ENCODE measurements around the gene NNMT. TPM values are rescaled to one million over a fixed set of nuclear protein-coding genes. Genes with fewer than 3 reads are reported as not detected.

NNMT gene
- polyA plus RNA-seq, 1 donor (not counting 4 experiments of a cell fraction or from before 2014, with no cell fraction given) = 0.13 TPM

DNA sequence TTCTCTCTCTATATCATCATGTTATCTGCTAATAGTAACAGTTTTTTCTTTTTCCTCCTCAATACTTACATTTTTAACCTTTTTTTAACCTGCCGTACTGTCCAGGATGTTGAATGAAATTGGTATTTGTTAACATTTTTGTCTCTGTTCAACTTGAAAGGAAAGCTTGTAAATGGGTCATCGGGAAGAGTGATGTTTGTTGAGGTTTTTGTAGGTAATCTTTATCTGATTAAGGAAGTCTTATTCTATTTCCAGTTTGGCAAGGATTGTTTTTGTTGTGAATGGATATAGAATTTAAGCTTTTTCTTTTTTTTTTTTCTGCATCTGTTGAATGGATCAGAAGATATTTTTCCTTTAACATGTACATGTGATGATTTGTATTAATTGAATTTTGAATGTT is 8.1 kb upstream of the NNMT start:
- Histone ChIP-seq H3K79me2 (ENCODE audit: control insufficient read depth, insufficient read depth, low read length) (no peaks in the 10 kb centered on the region), H3K9me1 (ENCODE audit: control insufficient read depth, extremely low read depth, insufficient read depth, low read length) (no peaks in the 10 kb centered on the region), H3K9ac (ENCODE audit: control insufficient read depth, extremely low read depth, insufficient read depth, low read length) (no peak overlapping the region), H3K27ac (ENCODE audit: control insufficient read depth, insufficient read depth, low read length) (no peak overlapping the region), H3K4me1 (ENCODE audit: control insufficient read depth, extremely low read depth, insufficient read depth, low read length) (no peaks in the 10 kb centered on the region), H2AFZ (ENCODE audit: control insufficient read depth, low read length) (no peak overlapping the region), H3K36me3 (ENCODE audit: control insufficient read depth in 2 of 2, extremely low read depth in 1 of 2, insufficient read depth in 2 of 2, low read length in 2 of 2) (no peaks in the 10 kb centered on the region), H3K27me3 (ENCODE audit: control insufficient read depth, extremely low read depth, insufficient read depth, low read length) (no peaks in the 10 kb centered on the region), H3K4me3 (ENCODE audit: control insufficient read depth in 2 of 3, extremely low read depth in 1 of 3, insufficient read depth in 2 of 3, low read depth in 1 of 3, low read length in 3 of 3) (no peak overlapping the region), H3K9me3 (ENCODE audit: control insufficient read depth, low read depth, low read length) (no peaks in the 10 kb centered on the region), H3K4me2 (ENCODE audit: control insufficient read depth, extremely low read depth, insufficient read depth, low read depth, low read length) (no peak overlapping the region), H4K20me1 (ENCODE audit: control insufficient read depth, extremely low read depth, insufficient read depth, low read length) (no peaks in the 10 kb centered on the region)
- FAIRE-seq (no peak), DNase-seq (ENCODE audit: low read depth, low spot score) (no peak)
- TF ChIP-seq, protein P1, sequence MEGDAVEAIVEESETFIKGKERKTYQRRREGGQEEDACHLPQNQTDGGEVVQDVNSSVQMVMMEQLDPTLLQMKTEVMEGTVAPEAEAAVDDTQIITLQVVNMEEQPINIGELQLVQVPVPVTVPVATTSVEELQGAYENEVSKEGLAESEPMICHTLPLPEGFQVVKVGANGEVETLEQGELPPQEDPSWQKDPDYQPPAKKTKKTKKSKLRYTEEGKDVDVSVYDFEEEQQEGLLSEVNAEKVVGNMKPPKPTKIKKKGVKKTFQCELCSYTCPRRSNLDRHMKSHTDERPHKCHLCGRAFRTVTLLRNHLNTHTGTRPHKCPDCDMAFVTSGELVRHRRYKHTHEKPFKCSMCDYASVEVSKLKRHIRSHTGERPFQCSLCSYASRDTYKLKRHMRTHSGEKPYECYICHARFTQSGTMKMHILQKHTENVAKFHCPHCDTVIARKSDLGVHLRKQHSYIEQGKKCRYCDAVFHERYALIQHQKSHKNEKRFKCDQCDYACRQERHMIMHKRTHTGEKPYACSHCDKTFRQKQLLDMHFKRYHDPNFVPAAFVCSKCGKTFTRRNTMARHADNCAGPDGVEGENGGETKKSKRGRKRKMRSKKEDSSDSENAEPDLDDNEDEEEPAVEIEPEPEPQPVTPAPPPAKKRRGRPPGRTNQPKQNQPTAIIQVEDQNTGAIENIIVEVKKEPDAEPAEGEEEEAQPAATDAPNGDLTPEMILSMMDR (optimal IDR thresholded peaks at IDR 0.05 in 1 of 3, IDR thresholded peaks at IDR 0.05 in 1 of 3, conservative IDR thresholded peaks at IDR 0.05 in 1 of 3; ENCODE audit: extremely low read depth in 1 of 3, insufficient read depth in 2 of 3, low read length in 3 of 3) = no peak
- TF ChIP-seq EZH2 (IDR thresholded peaks at IDR 0.05; ENCODE audit: low read length) = no peak
- dilution Hi-C loops (cut with MboI; ENCODE audit: extremely low pct_ligation_motif_present, low sequenced_read_pairs) = no loop called here

DNA sequence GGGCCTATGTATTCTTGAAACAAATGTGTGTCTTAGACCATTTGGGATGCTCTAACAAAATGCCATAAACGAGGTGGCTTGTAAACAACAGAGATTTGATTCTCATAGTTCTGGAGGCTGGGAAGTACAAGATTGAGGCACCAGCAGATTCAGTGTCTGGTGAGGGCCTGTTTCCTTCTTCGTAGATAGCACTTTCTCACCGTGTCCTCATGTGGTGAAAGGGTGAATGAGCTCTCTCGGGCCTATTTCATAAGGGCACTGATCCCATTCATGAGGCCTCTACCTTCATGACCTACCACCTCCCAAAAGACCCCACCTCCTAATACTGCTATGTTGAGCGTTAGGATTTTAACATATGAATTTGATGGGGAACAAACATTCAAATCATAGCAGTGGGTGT is 6.4 kb upstream of the NNMT start:
- FAIRE-seq (no peak), DNase-seq (ENCODE audit: low read depth, low spot score) (no peak)
- H3K79me2 ChIP-seq (ENCODE audit: control insufficient read depth, insufficient read depth, low read length) = no peaks in the 10 kb centered on the region
- no peaks in the 10 kb centered on the region for H4K20me1 ChIP-seq (ENCODE audit: control insufficient read depth, extremely low read depth, insufficient read depth, low read length)
- H3K36me3 ChIP-seq (ENCODE audit: control insufficient read depth in 2 of 2, extremely low read depth in 1 of 2, insufficient read depth in 2 of 2, low read length in 2 of 2) = no peaks in the 10 kb centered on the region
- no peak overlapping the region for H3K27ac ChIP-seq (ENCODE audit: control insufficient read depth, insufficient read depth, low read length)
- H3K4me3 ChIP-seq (ENCODE audit: control insufficient read depth in 2 of 3, extremely low read depth in 1 of 3, insufficient read depth in 2 of 3, low read depth in 1 of 3, low read length in 3 of 3) = no peak overlapping the region
- H3K9me3 ChIP-seq (ENCODE audit: control insufficient read depth, low read depth, low read length) = no peaks in the 10 kb centered on the region
- no peaks in the 10 kb centered on the region for H3K27me3 ChIP-seq (ENCODE audit: control insufficient read depth, extremely low read depth, insufficient read depth, low read length)
- no peak overlapping the region for H3K4me2 ChIP-seq (ENCODE audit: control insufficient read depth, extremely low read depth, insufficient read depth, low read depth, low read length)
- TF ChIP-seq, protein P1 (optimal IDR thresholded peaks at IDR 0.05 in 1 of 3, IDR thresholded peaks at IDR 0.05 in 1 of 3, conservative IDR thresholded peaks at IDR 0.05 in 1 of 3; ENCODE audit: extremely low read depth in 1 of 3, insufficient read depth in 2 of 3, low read length in 3 of 3) = no peak
- no peak for TF ChIP-seq EZH2 (IDR thresholded peaks at IDR 0.05; ENCODE audit: low read length)
- no peaks in the 10 kb centered on the region for H3K9me1 ChIP-seq (ENCODE audit: control insufficient read depth, extremely low read depth, insufficient read depth, low read length)
- dilution Hi-C loops (cut with MboI; ENCODE audit: extremely low pct_ligation_motif_present, low sequenced_read_pairs) = no loop called here
- H3K9ac ChIP-seq (ENCODE audit: control insufficient read depth, extremely low read depth, insufficient read depth, low read length) = no peak overlapping the region
- H2AFZ ChIP-seq (ENCODE audit: control insufficient read depth, low read length) = no peak overlapping the region
- no peaks in the 10 kb centered on the region for H3K4me1 ChIP-seq (ENCODE audit: control insufficient read depth, extremely low read depth, insufficient read depth, low read length)

All from keratinocyte (primary cell).